Right lobe of liver (tissue), 6 donors: ENCODE results near the gene ERCC4. TPM values are rescaled to one million over a fixed set of nuclear protein-coding genes. Genes with fewer than 3 reads are reported as not detected.
A peak's percentile ranks its signal among the peaks of the same experiment; 100 is the strongest.

Experiments
- ATAC-seq, 4 donors: fragments of 200-7000 bp; cut with Tn5 transposase; one replicate each; pipeline ENCODE4 v1.9.1; 2020; ENCODE audit warnings: mild to moderate bottlenecking in 4 of 4, moderate library complexity in 4 of 4
- DNase-seq, 3 donors: peaks; one replicate each; pipeline ENCODE4 v3.0.0-alpha.2; 2020
- H3K27ac ChIP-seq, 3 donors: fragments of 200-600 bp; one replicate each; pipeline ENCODE4 v1.8.0; 2022
- H3K27me3 ChIP-seq, 2 donors: fragments of 200-600 bp; one replicate each; pipeline ENCODE4 v1.8.0; 2022
- H3K36me3 ChIP-seq, 4 donors: fragments of 200-600 bp; sonication (generic) in 1 of 4; one replicate each; pipeline versions ENCODE4 v1.5.1 to v1.8.0; 2017 to 2022; ENCODE audit warnings: control low read depth in 1 of 4
- H3K4me1 ChIP-seq, 4 donors: fragments of 200-600 bp; sonication (generic) in 1 of 4; one replicate each; pipeline versions ENCODE4 v1.5.1 to v1.8.0; 2017 to 2022; ENCODE audit warnings: control low read depth in 1 of 4
- H3K4me3 ChIP-seq, 3 donors: fragments of 200-600 bp; one replicate each; pipeline ENCODE4 v1.8.0; 2022
- H3K9me3 ChIP-seq, 4 donors: fragments of 200-600 bp; sonication (generic) in 1 of 4; one replicate each; pipeline versions ENCODE4 v1.5.1 to v1.8.0; 2017 to 2022; ENCODE audit warnings: control low read depth in 1 of 4
- POLR2A ChIP-seq: fragments of 450-650 bp; IDR thresholded peaks from one replicate; pipeline ENCODE4 v1.6.1; 2017; ENCODE audit warnings: antibody characterized with exemption, mild to moderate bottlenecking
- WGBS: methylation state at CpG from one replicate; pipeline ENCODE4 v1.1.6; 2018; ENCODE audit warnings: low coverage, low lambda C conversion rate; ENCODE audit not compliant: insufficient coverage; ENCODE audit errors: missing lambda C conversion rate; 5-methylcytosine and 5-hydroxymethylcytosine counted together
- intact Hi-C, 2 donors: fragments of 100-400 bp; cut with DNase I; formaldehyde crosslinking; loops; one replicate each; pipeline versions ENCODE4 v1.11.2 to v1.14.1; 2022
- total RNA-seq, 6 experiments: library from RNA; depleted of rRNA in 2 of 6; stranded (reverse); fragments of >200 nt in 2 of 6; fragmentation: NEBNext Ultra II Directional in 3 of 6; extraction: Animal tissue kit (Norgen Biotek cat#: 25700) in 3 of 6; gene quantifications; one replicate each; pipeline versions ENCODE4 v1.1.0 to v1.2.4, GENCODE V29; 2016 to 2023
- TF ChIP-seq, protein P1 (sequence below), 4 donors: fragments of 200-600 bp in 3 of 4; fragments of 450-650 bp in 1 of 4; IDR thresholded peaks; one replicate each; pipeline versions ENCODE4 v1.5.1 to v1.8.0; 2016 to 2022; ENCODE audit warnings: antibody characterized with exemption in 4 of 4, mild to moderate bottlenecking in 2 of 4
- donor health status: DM: no; HTN: yes; CAD: no.
- donor health status: DM: no; HTN: no; CAD: no.
- donor health status: DM: no; HTN: no; CAD: no.
- donor health status: DM: no; HTN: yes; CAD: no.
- donor health status: DM: no; HTN: yes; CAD: no.

The ERCC4 gene
- total RNA-seq, 6 experiments from 2014 or later = 3.4 to 7.3 (median 5.7) TPM

- Histone ChIP-seq H3K27me3 (no peaks in the 10 kb centered on the region), H3K9me3 (no peaks in the 10 kb centered on the region), H3K4me1 (peaks cover 0 to 21% (median 4%) of the 10 kb centered on the region in 4 donors), H3K36me3 (no peaks in the 10 kb centered on the region), H3K27ac (no peak overlapping the region), H3K4me3 (no peak overlapping the region)
- DNase-seq (no peak), ATAC-seq (no peak)
- WGBS = 81% methylated on average over 6 of the region's 6 CpGs
- intact Hi-C loops = no loop called here
- no peak for TF ChIP-seq POLR2A
- TF ChIP-seq, protein P1, sequence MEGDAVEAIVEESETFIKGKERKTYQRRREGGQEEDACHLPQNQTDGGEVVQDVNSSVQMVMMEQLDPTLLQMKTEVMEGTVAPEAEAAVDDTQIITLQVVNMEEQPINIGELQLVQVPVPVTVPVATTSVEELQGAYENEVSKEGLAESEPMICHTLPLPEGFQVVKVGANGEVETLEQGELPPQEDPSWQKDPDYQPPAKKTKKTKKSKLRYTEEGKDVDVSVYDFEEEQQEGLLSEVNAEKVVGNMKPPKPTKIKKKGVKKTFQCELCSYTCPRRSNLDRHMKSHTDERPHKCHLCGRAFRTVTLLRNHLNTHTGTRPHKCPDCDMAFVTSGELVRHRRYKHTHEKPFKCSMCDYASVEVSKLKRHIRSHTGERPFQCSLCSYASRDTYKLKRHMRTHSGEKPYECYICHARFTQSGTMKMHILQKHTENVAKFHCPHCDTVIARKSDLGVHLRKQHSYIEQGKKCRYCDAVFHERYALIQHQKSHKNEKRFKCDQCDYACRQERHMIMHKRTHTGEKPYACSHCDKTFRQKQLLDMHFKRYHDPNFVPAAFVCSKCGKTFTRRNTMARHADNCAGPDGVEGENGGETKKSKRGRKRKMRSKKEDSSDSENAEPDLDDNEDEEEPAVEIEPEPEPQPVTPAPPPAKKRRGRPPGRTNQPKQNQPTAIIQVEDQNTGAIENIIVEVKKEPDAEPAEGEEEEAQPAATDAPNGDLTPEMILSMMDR (IDR thresholded peaks at IDR 0.05) = no peak
These were observed 72.4 kb downstream of the ERCC4 start for GRCh38 chr16:13992322-13992721.

GRCh38 chr16:13992976-13993375 lies 73.0 kb downstream of the ERCC4 start:
- ATAC-seq (no peak), DNase-seq (no peak)
- TF ChIP-seq, protein P1 (IDR thresholded peaks at IDR 0.05) = no peak
- WGBS = 86% methylated on average over 3 of the region's 4 CpGs
- Histone ChIP-seq H3K4me1 (peaks cover 0 to 27% (median 7%) of the 10 kb centered on the region in 4 donors), H3K36me3 (no peaks in the 10 kb centered on the region), H3K4me3 (no peak overlapping the region), H3K9me3 (no peaks in the 10 kb centered on the region), H3K27me3 (no peaks in the 10 kb centered on the region), H3K27ac (no peak overlapping the region)
- intact Hi-C loops = no loop called here

- peaks cover 0 to 31% (median 10%) of the 10 kb centered on the region in 4 donors for H3K4me1 ChIP-seq
- no peak for TF ChIP-seq POLR2A
- TF ChIP-seq, protein P1 (IDR thresholded peaks at IDR 0.05) = no peak
- intact Hi-C loops = no loop called here
- no peaks in the 10 kb centered on the region for H3K9me3 ChIP-seq
- ATAC-seq (peak; percentile 38 to 68 (median 50)), DNase-seq (no peak)
- WGBS = 28% methylated on average over 12 of the region's 14 CpGs
- no peaks in the 10 kb centered on the region for H3K36me3 ChIP-seq
- peak overlapping the region in 2 of 3 donors; percentile 54 to 72 for H3K27ac ChIP-seq
- H3K4me3 ChIP-seq = no peak overlapping the region
- H3K27me3 ChIP-seq = no peaks in the 10 kb centered on the region
These were observed 74.5 kb downstream of the ERCC4 start for GRCh38 chr16:13994239-13995106.

DNA sequence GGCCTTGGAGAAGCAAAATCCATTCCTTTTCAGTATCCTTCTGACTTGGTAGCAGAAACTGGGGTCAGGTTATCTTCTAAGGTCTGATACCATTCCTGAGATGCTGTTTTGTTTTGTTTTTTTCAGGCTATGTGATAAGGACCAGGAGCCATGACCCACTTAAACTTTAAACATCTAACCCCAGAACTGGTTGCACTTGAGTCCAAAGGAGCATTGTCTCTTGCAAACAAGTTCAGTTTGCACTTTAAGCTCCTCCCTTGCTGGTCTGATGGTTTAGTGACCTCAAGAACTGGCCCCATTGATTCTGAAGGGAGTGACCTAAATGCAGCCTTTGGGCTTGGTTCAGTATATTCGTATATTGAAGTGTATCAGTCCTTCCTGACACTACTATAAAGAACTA lies 75.2 kb downstream of the ERCC4 start:
- Histone ChIP-seq H3K4me1 (peaks cover 0 to 31% (median 10%) of the 10 kb centered on the region in 4 donors), H3K4me3 (no peak overlapping the region), H3K36me3 (no peaks in the 10 kb centered on the region), H3K9me3 (no peaks in the 10 kb centered on the region), H3K27me3 (no peaks in the 10 kb centered on the region), H3K27ac (peak overlapping the region in 2 of 3 donors; percentile 54 to 72)
- ATAC-seq (peak; percentile 76 to 91 (median 86)), DNase-seq (peak in 1 of 3 donors; percentile 64)
- intact Hi-C loops = no loop called here
- TF ChIP-seq POLR2A = no peak
- TF ChIP-seq, protein P1 (IDR thresholded peaks at IDR 0.05) = no peak
- WGBS = 50% methylated on average over 1 of the region's 1 CpG
